Cardiac muscle cell (in vitro differentiated cells and primary cell): ENCODE results near the gene PNPLA7. TPM values are rescaled to one million over a fixed set of nuclear protein-coding genes. Genes with fewer than 3 reads are reported as not detected.
A peak's percentile ranks its signal among the peaks of the same experiment; 100 is the strongest.

Experiments used
- DNase-seq, 2 donors: peaks; one replicate each; pipeline versions ENCODE4 v3.0.0 to v3.0.0-alpha.2; 2010 to 2017; ENCODE audit warnings: low read depth in 1 of 2, low spot score in 1 of 2
- H3K27ac ChIP-seq: fragments of 200-600 bp; sonication (generic); 2 replicates; pipeline ENCODE4 v1.5.1; 2016
- H3K27me3 ChIP-seq: fragments of 200-600 bp; sonication (generic); 2 replicates; pipeline ENCODE4 v1.6.0; 2016; ENCODE audit warnings: control low read depth
- H3K36me3 ChIP-seq: fragments of 200-600 bp; sonication (generic); 2 replicates; pipeline ENCODE4 v1.5.1; 2016; ENCODE audit warnings: control low read depth
- H3K4me1 ChIP-seq: fragments of 200-600 bp; sonication (generic); 2 replicates; pipeline ENCODE4 v1.8.1; 2017; ENCODE audit warnings: low read depth, mild to moderate bottlenecking, mixed run types
- H3K4me3 ChIP-seq: fragments of 200-600 bp; sonication (generic); 2 replicates; pipeline ENCODE4 v1.5.1; 2016; ENCODE audit warnings: mild to moderate bottlenecking
- H3K9me3 ChIP-seq: fragments of 200-600 bp; sonication (generic); 2 replicates; pipeline ENCODE4 v1.5.1; 2017; ENCODE audit warnings: low read depth, mild to moderate bottlenecking, control low read depth
- polyA plus RNA-seq: library from polyadenylated mRNA; unstranded; fragments of >200 nt; fragmentation: Nextera tagmentation; extraction: Ambion mirVana; gene quantifications from 2 replicates; pipeline ENCODE4 v1.2.1, GENCODE V29; 2016
- total RNA-seq: library from RNA; depleted of rRNA; stranded (reverse); fragments of >200 nt; gene quantifications from 2 replicates; pipeline ENCODE4 v1.2.3, GENCODE V29; 2016
- TF ChIP-seq, protein P1 (sequence below): IDR thresholded peaks from 2 replicates; pipeline ENCODE4 v1.5.1; 2012; ENCODE audit warnings: low read depth, mild to moderate bottlenecking, low read length

Gene PNPLA7
- total and polyA plus RNA-seq, 2 experiments from 2014 or later = 1.4 to 3.6 TPM

GRCh38 chr9:137590123-137590468 lies 39.9 kb upstream of the PNPLA7 start:
- Histone ChIP-seq H3K27ac (no peak overlapping the region), H3K4me3 (peak overlapping the region; percentile 65), H3K36me3 (peaks cover 22% of the 10 kb centered on the region), H3K4me1 (peaks cover 4% of the 10 kb centered on the region), H3K9me3 (no peaks in the 10 kb centered on the region), H3K27me3 (no peaks in the 10 kb centered on the region)
- DNase-seq = no peak
- TF ChIP-seq, protein P1, sequence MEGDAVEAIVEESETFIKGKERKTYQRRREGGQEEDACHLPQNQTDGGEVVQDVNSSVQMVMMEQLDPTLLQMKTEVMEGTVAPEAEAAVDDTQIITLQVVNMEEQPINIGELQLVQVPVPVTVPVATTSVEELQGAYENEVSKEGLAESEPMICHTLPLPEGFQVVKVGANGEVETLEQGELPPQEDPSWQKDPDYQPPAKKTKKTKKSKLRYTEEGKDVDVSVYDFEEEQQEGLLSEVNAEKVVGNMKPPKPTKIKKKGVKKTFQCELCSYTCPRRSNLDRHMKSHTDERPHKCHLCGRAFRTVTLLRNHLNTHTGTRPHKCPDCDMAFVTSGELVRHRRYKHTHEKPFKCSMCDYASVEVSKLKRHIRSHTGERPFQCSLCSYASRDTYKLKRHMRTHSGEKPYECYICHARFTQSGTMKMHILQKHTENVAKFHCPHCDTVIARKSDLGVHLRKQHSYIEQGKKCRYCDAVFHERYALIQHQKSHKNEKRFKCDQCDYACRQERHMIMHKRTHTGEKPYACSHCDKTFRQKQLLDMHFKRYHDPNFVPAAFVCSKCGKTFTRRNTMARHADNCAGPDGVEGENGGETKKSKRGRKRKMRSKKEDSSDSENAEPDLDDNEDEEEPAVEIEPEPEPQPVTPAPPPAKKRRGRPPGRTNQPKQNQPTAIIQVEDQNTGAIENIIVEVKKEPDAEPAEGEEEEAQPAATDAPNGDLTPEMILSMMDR = no peak

DNA sequence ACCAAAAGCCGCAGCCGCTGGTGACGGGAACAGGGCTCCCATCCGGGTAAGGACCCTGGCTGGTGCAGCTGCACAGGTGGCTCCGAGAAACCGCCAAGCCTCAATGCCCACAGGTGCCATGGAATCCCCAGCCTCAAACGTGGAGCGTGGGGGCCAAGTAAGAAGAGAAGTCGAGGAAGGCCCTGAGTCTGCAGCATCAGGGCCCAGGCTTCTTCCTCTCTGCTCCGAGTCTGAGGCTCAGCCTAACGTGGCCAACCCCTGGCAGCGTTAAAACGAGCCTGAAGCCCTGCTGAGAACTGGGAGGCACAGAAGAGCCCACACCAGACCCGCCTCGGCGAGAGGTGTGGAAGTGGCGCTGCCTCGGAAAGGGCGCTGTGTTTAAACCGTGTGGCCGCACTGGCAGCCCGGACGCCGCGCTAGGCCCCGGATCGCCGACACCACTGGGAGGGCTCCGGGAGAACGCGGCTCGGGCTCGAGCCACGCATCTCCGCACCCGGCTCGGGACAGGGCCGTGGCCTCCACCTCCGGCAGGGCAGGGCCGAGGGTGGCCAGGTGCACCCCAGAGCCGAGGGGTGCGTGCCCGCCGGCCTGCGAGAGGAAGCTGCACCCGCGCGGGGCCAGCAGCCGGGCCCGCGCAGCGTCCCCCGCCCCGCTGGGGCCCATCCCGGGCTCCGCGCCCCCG lies 39.4 kb upstream of the PNPLA7 start:
- peak; percentile 23 to 54 for DNase-seq
- H3K27ac ChIP-seq = no peak overlapping the region
- H3K4me1 ChIP-seq = peaks cover 4% of the 10 kb centered on the region
- H3K27me3 ChIP-seq = no peaks in the 10 kb centered on the region
- no peaks in the 10 kb centered on the region for H3K9me3 ChIP-seq
- peak overlapping the region; percentile 65 for H3K4me3 ChIP-seq
- TF ChIP-seq, protein P1 = no peak
- peaks cover 24% of the 10 kb centered on the region for H3K36me3 ChIP-seq

GRCh38 chr9:137588891-137589290 lies 38.7 kb upstream of the PNPLA7 start:
- Histone ChIP-seq H3K27ac (no peak overlapping the region), H3K4me3 (no peak overlapping the region), H3K9me3 (no peaks in the 10 kb centered on the region), H3K4me1 (peaks cover 4% of the 10 kb centered on the region), H3K27me3 (no peaks in the 10 kb centered on the region), H3K36me3 (peaks cover 24% of the 10 kb centered on the region)
- TF ChIP-seq, protein P1 = no peak
- no peak for DNase-seq

DNA sequence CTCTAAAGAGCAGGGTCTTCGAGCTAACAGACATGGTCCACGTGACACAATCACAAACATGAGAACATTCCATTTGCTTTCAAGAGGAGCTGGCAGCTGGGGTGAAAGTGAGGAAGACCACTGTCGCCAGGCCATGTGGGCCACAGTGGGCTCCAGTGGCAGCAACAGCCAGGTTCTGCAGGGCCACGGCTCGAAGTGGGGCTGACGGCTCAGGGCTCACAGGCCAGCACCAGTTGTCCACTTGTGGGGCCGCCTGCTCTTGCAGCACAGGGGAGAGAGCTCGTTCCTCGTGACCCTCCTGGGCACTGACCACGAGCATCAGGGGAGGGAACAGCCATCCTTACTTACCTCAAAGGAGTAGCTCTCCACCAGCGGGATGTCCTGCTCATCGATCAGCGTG lies 38.1 kb upstream of the PNPLA7 start:
- peaks cover 4% of the 10 kb centered on the region for H3K4me1 ChIP-seq
- TF ChIP-seq, protein P1 = no peak
- H3K36me3 ChIP-seq = peaks cover 24% of the 10 kb centered on the region
- no peaks in the 10 kb centered on the region for H3K27me3 ChIP-seq
- no peaks in the 10 kb centered on the region for H3K9me3 ChIP-seq
- no peak for DNase-seq
- no peak overlapping the region for H3K4me3 ChIP-seq
- no peak overlapping the region for H3K27ac ChIP-seq

DNA sequence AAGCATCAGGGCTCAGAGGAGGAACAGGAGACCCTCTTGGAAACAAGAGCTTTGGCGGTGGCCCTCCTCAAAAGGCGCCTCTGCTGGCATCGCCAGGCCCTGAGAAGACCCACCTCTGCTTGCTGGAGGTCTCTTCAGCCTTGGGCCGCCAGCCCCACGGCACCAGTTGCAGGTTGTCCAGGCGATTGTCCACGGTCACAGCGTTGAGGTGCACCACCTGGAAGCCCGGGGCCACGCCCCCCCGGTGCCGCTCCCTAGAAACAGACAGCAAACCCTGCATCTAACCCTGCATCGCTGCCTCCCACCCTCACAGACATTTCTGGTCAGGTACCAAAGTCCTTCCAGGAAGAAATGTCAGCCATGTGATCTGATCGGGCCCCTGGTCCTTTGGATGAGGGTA lies 36.7 kb upstream of the PNPLA7 start:
- H3K9me3 ChIP-seq = no peaks in the 10 kb centered on the region
- H3K4me1 ChIP-seq = peaks cover 4% of the 10 kb centered on the region
- no peaks in the 10 kb centered on the region for H3K27me3 ChIP-seq
- TF ChIP-seq, protein P1 = no peak
- H3K27ac ChIP-seq = no peak overlapping the region
- peaks cover 24% of the 10 kb centered on the region for H3K36me3 ChIP-seq
- no peak overlapping the region for H3K4me3 ChIP-seq
- no peak for DNase-seq
